GM12878 (cell line): Measurements from ENCODE around the gene PADI4. TPM values are rescaled to one million over a fixed set of nuclear protein-coding genes. Genes with fewer than 3 reads are reported as not detected.

Experiments used
- ATAC-seq: fragments of 200-7000 bp; cut with Tn5 transposase; 3 replicates; pipeline ENCODE4 v1.9.1; 2020; ENCODE audit warnings: mild to moderate bottlenecking, moderate library complexity
- BruUV-seq: library from RNA; stranded (reverse); fragments of 400-500 nt; replicated peaks from 2 replicates; lab custom pipeline; 2021; lab: Mats Ljungman, UMichigan
- CTCF ChIA-PET: fragments of 300-600 bp; sonication (Branson Sonifier 250); formaldehyde crosslinking; extraction: SDS; loops from one replicate; lab custom pipeline; 2021; ENCODE audit warnings: inconsistent platforms; lab: Yijun Ruan, JAX
- POLR2A ChIA-PET: fragments of 350-600 bp; formaldehyde crosslinking; extraction: SDS; loops from one replicate; lab custom pipeline; 2021; ENCODE audit warnings: inconsistent platforms; lab: Charles Lee
- RAD21 ChIA-PET: fragments of 300-600 bp; sonication (Branson Sonifier 250); formaldehyde crosslinking; loops from one replicate; lab custom pipeline; 2023; ENCODE audit warnings: antibody characterized with exemption; ENCODE audit not compliant: unreplicated experiment; lab: Charles Lee
- SMC1A ChIA-PET: fragments of 300-600 bp; sonication (Branson Sonifier 250); formaldehyde crosslinking; loops from one replicate; lab custom pipeline; 2023; ENCODE audit not compliant: unreplicated experiment, uncharacterized antibody; lab: Charles Lee
- DNase-seq: peaks from one replicate; pipeline ENCODE4 v3.0.0-alpha.2; 2011; ENCODE audit warnings: low read depth, low spot score
- FAIRE-seq: peaks from 3 replicates; lab custom pipeline; 2011; peaks lifted over from hg19 to GRCh38; lab: Jason Lieb, UNC
- H2AFZ ChIP-seq: 2 replicates; pipeline ENCODE4 v1.6.0; 2011; ENCODE audit warnings: low read depth, low read length, control low read depth; ENCODE audit not compliant: control insufficient read depth
- H3K27ac ChIP-seq: 2 replicates; pipeline ENCODE4 v1.5.1; 2011; ENCODE audit warnings: control low read depth; ENCODE audit not compliant: control insufficient read depth, insufficient read depth
- H3K27me3 ChIP-seq, 2 experiments: replicated peaks in 1 of 2; 2 replicates each; pipeline versions ENCODE4 v1.6.0 to v1.6.1; 2011; ENCODE audit warnings: low read length in 1 of 2; ENCODE audit not compliant: control insufficient read depth in 2 of 2, insufficient read depth in 2 of 2
- H3K36me3 ChIP-seq, 2 experiments: 2 replicates each; pipeline ENCODE4 v1.5.1; 2011; ENCODE audit warnings: low read length in 1 of 2; ENCODE audit not compliant: control insufficient read depth in 2 of 2, insufficient read depth in 2 of 2
- H3K4me1 ChIP-seq: 2 replicates; pipeline ENCODE4 v1.6.1; 2011; ENCODE audit warnings: mild to moderate bottlenecking, low read length, moderate library complexity, mixed read lengths; ENCODE audit not compliant: control insufficient read depth, insufficient read depth
- H3K4me2 ChIP-seq: 2 replicates; pipeline ENCODE4 v1.6.0; 2011; ENCODE audit warnings: control low read depth; ENCODE audit not compliant: control insufficient read depth, insufficient read depth
- H3K4me3 ChIP-seq: fragments of 200-600 bp; sonication (generic); 2 replicates; pipeline ENCODE4 v1.5.1; 2016
- H3K79me2 ChIP-seq: 2 replicates; pipeline ENCODE4 v1.6.0; 2011; ENCODE audit warnings: low read length; ENCODE audit not compliant: control insufficient read depth, insufficient read depth
- H3K9ac ChIP-seq: 2 replicates; pipeline ENCODE4 v1.8.0; 2011; ENCODE audit warnings: low read length, control low read depth, mixed read lengths; ENCODE audit not compliant: control insufficient read depth, insufficient read depth
- H3K9me3 ChIP-seq: replicated peaks from 3 replicates; pipeline ENCODE4 v1.5.1; 2011; ENCODE audit warnings: mild to moderate bottlenecking, low read length; ENCODE audit not compliant: control insufficient read depth, insufficient read depth
- H4K20me1 ChIP-seq: 2 replicates; pipeline ENCODE4 v1.6.0; 2011; ENCODE audit not compliant: control insufficient read depth, insufficient read depth
- BCL11A ChIP-seq: IDR thresholded peaks from 2 replicates; pipeline ENCODE4 v1.6.1; 2011; ENCODE audit warnings: low read depth, low read length
- ESRRA ChIP-seq: IDR thresholded peaks from 2 replicates; pipeline ENCODE4 v1.6.1; 2012; ENCODE audit warnings: mild to moderate bottlenecking, low read length, improper control_type of control experiment
- GABPA ChIP-seq: IDR thresholded peaks from 2 replicates; pipeline ENCODE4 v1.6.1; 2014; ENCODE audit warnings: antibody characterized with exemption, low read depth, mild to moderate bottlenecking, inconsistent platforms
- HCFC1 ChIP-seq: fragments of 150-350 bp; IDR thresholded peaks from 2 replicates; pipeline ENCODE4 v1.6.1; 2014; ENCODE audit warnings: low read length
- HDAC6 ChIP-seq: fragments of 200-600 bp; sonication (generic); IDR thresholded peaks from one replicate; pipeline ENCODE4 v1.8.0; 2017; ENCODE audit warnings: antibody characterized with exemption; ENCODE audit not compliant: unreplicated experiment
- IRF4 ChIP-seq: IDR thresholded peaks from 2 replicates; pipeline ENCODE4 v1.6.1; 2011; ENCODE audit warnings: low read depth, low read length
- MYC ChIP-seq: IDR thresholded peaks from 2 replicates; pipeline ENCODE4 v1.6.1; 2011; ENCODE audit warnings: mild to moderate bottlenecking, low read length, moderate library complexity, inconsistent platforms; ENCODE audit not compliant: insufficient read depth, insufficient replicate concordance, insufficient read length, severe bottlenecking
- NR2F1 ChIP-seq: fragments of 450-650 bp; conservative IDR thresholded peaks from 2 replicates; pipeline ENCODE4 v1.6.1; 2017; ENCODE audit warnings: mild to moderate bottlenecking
- POLR2AphosphoS2 ChIP-seq: IDR thresholded peaks from 2 replicates; pipeline ENCODE4 v1.6.1; 2011; ENCODE audit warnings: low read depth, mild to moderate bottlenecking, low read length, improper control_type of control experiment, moderate library complexity
- RUNX3 ChIP-seq: IDR thresholded peaks from 2 replicates; pipeline ENCODE4 v1.6.1; 2012; ENCODE audit warnings: low read length, inconsistent platforms
- SMARCA5 ChIP-seq: fragments of 450-650 bp; IDR thresholded peaks from 2 replicates; pipeline ENCODE4 v1.6.1; 2017; ENCODE audit warnings: mild to moderate bottlenecking
- SMC3 ChIP-seq: IDR thresholded peaks from 2 replicates; pipeline ENCODE4 v1.6.1; 2011; ENCODE audit warnings: low read length, improper control_type of control experiment, borderline replicate concordance
- TCF3 ChIP-seq: IDR thresholded peaks from 2 replicates; pipeline ENCODE4 v1.6.1; 2012; ENCODE audit warnings: low read depth, mild to moderate bottlenecking, low read length, borderline replicate concordance; ENCODE audit not compliant: insufficient read depth
- TCF7 ChIP-seq: IDR thresholded peaks from 2 replicates; pipeline ENCODE4 v1.6.1; 2014; ENCODE audit warnings: antibody characterized with exemption, borderline replicate concordance
- ZNF24 ChIP-seq: fragments of 450-650 bp; IDR thresholded peaks from 2 replicates; pipeline ENCODE4 v1.6.1; 2017; ENCODE audit warnings: antibody characterized with exemption, mild to moderate bottlenecking
- WGBS: methylation state at CpG from one replicate; pipeline ENCODE4 v1.1.6; 2016; ENCODE audit warnings: low lambda C conversion rate; ENCODE audit not compliant: insufficient replicate concordance, insufficient coverage; ENCODE audit errors: missing lambda C conversion rate; 5-methylcytosine and 5-hydroxymethylcytosine counted together
- in situ Hi-C: fragments of 300-500 bp; cut with MboI; formaldehyde crosslinking; loops from 9 replicates; pipeline ENCODE4 v1.14.3; 2018; ENCODE audit warnings: mixed read lengths
- intact Hi-C: fragments of 100-400 bp; cut with micrococcal nuclease; formaldehyde crosslinking; loops from one replicate; pipeline ENCODE4 v1.14.2; 2022; ENCODE audit not compliant: unreplicated experiment
- polyA plus RNA-seq, 11 experiments: library from polyadenylated mRNA; depleted of rRNA in 4 of 11; unstranded in 6 of 11; stranded (reverse) in 5 of 11; fragments of >200 nt; fragmentation: Nextera tagmentation in 4 of 11; fragmentation: Illumina TruSeq in 1 of 11; extraction: Ambion mirVana in 4 of 11; extraction: Trizol in 1 of 11; gene quantifications; 1 replicate in 1 of 11; 2 replicates in 10 of 11; pipeline versions ENCODE4 v1.2.1 to v1.2.3, GENCODE V29; 2011 to 2016; ENCODE audit warnings: inconsistent platforms in 2 of 11, missing spikeins in 2 of 11, low read depth in 1 of 11
- total RNA-seq, 4 experiments: library from RNA; depleted of rRNA in 3 of 4; stranded (reverse); fragments of >200 nt in 3 of 4; fragmentation: Illumina TruSeq in 1 of 4; extraction: Trizol in 1 of 4; gene quantifications; 2 replicates each; pipeline versions ENCODE4 v1.2.1 to v1.2.3, GENCODE V29; 2013 to 2021
- TF ChIP-seq, protein P1 (sequence below): fragments of 450-650 bp; IDR thresholded peaks from 2 replicates; pipeline ENCODE4 v1.6.1; 2016; ENCODE audit warnings: mild to moderate bottlenecking
- TF ChIP-seq, protein P2 (sequence below): fragments of 450-650 bp; conservative IDR thresholded peaks from 2 replicates; pipeline ENCODE4 v1.6.1; 2017; ENCODE audit warnings: mild to moderate bottlenecking, moderate library complexity
- TF ChIP-seq, protein P3 (sequence below): IDR thresholded peaks from 2 replicates; pipeline ENCODE4 v1.6.1; 2012; ENCODE audit warnings: low read depth, low read length, improper control_type of control experiment
- TF ChIP-seq, protein P4 (sequence below): fragments of 450-650 bp; formaldehyde crosslinking; IDR thresholded peaks from 2 replicates; pipeline ENCODE4 v1.4.0; 2020; ENCODE audit warnings: mild to moderate bottlenecking, moderate library complexity

Gene PADI4
- total and polyA plus RNA-seq, 10 of the 15 experiments (the other 5 are each of a cell fraction or from before 2014, with no cell fraction given), result 0.08 to 0.47 (median 0.15) TPM; not detected in 3

DNA sequence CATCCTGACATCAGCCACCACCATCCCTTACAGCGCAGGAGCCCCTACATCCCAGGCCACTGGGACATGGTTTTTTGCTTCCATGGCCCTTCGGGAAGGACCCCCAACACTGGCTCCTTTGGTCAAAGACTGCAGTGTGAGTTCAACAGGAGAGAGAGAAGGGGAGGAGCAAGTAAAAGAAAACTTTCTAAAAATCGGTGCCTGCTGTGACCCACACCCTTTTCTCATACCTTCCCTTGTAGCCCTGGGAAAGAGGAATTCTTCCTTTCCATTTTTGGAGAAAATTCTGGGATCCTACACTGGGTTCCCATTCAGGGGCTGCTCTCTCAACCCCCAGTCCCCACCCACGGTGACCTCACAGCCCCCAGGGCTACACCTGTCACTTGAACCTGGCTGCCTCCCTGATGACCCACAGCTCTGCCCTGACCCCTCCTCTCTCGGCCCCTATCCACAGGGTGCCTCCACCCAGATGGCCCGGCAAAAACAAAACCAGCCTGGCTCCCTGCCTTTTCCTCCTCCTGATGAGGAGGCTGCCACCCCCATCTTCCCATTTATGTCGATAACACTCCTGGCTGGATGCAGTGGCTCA, 7.6 kb downstream of the PADI4 start:
- no peak overlapping the region for H3K27ac ChIP-seq
- no peak for FAIRE-seq
- no peaks in the 10 kb centered on the region for H3K9me3 ChIP-seq
- H3K79me2 ChIP-seq, result no peaks in the 10 kb centered on the region
- RAD21 ChIA-PET, result no interaction called here
- SMC1A ChIA-PET, result no interaction called here
- WGBS, result 13% methylated on average over 7 of the region's 7 CpGs
- no peaks in the 10 kb centered on the region for H3K36me3 ChIP-seq
- no peak overlapping the region for H3K9ac ChIP-seq
- CTCF ChIA-PET, result no interaction called here
- no peaks in the 10 kb centered on the region; a peak in 1 of 4 replicates for H3K27me3 ChIP-seq
- POLR2A ChIA-PET, result no interaction called here
- DNase-seq, result no peak
- H3K4me3 ChIP-seq, result no peak overlapping the region
- in situ Hi-C loops, result no loop called here
- H3K4me1 ChIP-seq, result no peaks in the 10 kb centered on the region
- H2AFZ ChIP-seq, result no peak overlapping the region
- ATAC-seq, result no peak
- H4K20me1 ChIP-seq, result no peaks in the 10 kb centered on the region
- no TSS peak for BruUV-seq
- H3K4me2 ChIP-seq, result no peak overlapping the region
- intact Hi-C loops, result no loop called here
- TF ChIP-seq SMARCA5, result no peak
- TF ChIP-seq IRF4, result no peak
- TF ChIP-seq TCF3, result no peak
- TF ChIP-seq MYC, result no peak
- TF ChIP-seq, protein P1, sequence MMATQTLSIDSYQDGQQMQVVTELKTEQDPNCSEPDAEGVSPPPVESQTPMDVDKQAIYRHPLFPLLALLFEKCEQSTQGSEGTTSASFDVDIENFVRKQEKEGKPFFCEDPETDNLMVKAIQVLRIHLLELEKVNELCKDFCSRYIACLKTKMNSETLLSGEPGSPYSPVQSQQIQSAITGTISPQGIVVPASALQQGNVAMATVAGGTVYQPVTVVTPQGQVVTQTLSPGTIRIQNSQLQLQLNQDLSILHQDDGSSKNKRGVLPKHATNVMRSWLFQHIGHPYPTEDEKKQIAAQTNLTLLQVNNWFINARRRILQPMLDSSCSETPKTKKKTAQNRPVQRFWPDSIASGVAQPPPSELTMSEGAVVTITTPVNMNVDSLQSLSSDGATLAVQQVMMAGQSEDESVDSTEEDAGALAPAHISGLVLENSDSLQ, result no peak
- no peak for TF ChIP-seq HCFC1
- TF ChIP-seq, protein P2, sequence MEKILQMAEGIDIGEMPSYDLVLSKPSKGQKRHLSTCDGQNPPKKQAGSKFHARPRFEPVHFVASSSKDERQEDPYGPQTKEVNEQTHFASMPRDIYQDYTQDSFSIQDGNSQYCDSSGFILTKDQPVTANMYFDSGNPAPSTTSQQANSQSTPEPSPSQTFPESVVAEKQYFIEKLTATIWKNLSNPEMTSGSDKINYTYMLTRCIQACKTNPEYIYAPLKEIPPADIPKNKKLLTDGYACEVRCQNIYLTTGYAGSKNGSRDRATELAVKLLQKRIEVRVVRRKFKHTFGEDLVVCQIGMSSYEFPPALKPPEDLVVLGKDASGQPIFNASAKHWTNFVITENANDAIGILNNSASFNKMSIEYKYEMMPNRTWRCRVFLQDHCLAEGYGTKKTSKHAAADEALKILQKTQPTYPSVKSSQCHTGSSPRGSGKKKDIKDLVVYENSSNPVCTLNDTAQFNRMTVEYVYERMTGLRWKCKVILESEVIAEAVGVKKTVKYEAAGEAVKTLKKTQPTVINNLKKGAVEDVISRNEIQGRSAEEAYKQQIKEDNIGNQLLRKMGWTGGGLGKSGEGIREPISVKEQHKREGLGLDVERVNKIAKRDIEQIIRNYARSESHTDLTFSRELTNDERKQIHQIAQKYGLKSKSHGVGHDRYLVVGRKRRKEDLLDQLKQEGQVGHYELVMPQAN, result no peak
- TF ChIP-seq NR2F1, result no peak
- no peak for TF ChIP-seq HDAC6
- no peak for TF ChIP-seq SMC3
- TF ChIP-seq, protein P3, sequence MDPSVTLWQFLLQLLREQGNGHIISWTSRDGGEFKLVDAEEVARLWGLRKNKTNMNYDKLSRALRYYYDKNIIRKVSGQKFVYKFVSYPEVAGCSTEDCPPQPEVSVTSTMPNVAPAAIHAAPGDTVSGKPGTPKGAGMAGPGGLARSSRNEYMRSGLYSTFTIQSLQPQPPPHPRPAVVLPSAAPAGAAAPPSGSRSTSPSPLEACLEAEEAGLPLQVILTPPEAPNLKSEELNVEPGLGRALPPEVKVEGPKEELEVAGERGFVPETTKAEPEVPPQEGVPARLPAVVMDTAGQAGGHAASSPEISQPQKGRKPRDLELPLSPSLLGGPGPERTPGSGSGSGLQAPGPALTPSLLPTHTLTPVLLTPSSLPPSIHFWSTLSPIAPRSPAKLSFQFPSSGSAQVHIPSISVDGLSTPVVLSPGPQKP, result no peak
- TF ChIP-seq BCL11A, result no peak
- no peak for TF ChIP-seq RUNX3
- TF ChIP-seq, protein P4, sequence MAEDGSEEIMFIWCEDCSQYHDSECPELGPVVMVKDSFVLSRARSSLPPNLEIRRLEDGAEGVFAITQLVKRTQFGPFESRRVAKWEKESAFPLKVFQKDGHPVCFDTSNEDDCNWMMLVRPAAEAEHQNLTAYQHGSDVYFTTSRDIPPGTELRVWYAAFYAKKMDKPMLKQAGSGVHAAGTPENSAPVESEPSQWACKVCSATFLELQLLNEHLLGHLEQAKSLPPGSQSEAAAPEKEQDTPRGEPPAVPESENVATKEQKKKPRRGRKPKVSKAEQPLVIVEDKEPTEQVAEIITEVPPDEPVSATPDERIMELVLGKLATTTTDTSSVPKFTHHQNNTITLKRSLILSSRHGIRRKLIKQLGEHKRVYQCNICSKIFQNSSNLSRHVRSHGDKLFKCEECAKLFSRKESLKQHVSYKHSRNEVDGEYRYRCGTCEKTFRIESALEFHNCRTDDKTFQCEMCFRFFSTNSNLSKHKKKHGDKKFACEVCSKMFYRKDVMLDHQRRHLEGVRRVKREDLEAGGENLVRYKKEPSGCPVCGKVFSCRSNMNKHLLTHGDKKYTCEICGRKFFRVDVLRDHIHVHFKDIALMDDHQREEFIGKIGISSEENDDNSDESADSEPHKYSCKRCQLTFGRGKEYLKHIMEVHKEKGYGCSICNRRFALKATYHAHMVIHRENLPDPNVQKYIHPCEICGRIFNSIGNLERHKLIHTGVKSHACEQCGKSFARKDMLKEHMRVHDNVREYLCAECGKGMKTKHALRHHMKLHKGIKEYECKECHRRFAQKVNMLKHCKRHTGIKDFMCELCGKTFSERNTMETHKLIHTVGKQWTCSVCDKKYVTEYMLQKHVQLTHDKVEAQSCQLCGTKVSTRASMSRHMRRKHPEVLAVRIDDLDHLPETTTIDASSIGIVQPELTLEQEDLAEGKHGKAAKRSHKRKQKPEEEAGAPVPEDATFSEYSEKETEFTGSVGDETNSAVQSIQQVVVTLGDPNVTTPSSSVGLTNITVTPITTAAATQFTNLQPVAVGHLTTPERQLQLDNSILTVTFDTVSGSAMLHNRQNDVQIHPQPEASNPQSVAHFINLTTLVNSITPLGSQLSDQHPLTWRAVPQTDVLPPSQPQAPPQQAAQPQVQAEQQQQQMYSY, result no peak
- no peak for TF ChIP-seq ZNF24
- no peak for TF ChIP-seq POLR2AphosphoS2
- TF ChIP-seq TCF7, result no peak
- no peak for TF ChIP-seq GABPA
- no peak for TF ChIP-seq ESRRA
